Measurements from ENCODE around the gene NHSL2.

DNA sequence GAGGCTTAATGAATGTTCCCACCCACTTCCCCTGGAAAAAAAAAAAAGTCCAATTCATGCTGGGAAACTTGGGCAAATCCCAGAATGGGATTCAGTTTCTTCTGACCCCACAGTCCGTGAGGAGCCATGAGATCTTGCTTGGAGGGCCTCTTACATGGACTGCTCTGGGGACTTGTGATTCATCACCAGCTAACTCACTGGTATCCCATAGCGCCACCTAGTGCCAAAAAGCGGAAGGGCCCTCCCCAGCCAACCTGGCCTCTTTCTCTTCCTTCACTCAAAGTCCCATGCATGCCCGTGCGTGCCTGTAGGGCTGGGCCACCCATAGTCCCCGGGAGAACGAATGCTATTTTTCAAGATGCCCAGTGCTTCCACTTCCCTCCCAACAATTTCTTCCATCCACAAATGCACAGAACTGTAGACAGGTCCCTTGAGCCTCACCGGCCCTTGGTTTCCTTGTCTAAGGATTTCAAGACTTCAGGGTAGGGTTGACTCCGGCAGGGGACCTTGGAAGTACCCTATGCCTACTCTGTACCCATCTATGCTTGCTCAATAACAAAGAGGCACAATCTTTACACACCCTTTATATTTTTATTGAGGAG lies 216.0 kb downstream of the NHSL2 start:
- TF ChIP-seq POLR2A (IDR thresholded peaks at IDR 0.05) = no peak
- TF ChIP-seq, protein P1, sequence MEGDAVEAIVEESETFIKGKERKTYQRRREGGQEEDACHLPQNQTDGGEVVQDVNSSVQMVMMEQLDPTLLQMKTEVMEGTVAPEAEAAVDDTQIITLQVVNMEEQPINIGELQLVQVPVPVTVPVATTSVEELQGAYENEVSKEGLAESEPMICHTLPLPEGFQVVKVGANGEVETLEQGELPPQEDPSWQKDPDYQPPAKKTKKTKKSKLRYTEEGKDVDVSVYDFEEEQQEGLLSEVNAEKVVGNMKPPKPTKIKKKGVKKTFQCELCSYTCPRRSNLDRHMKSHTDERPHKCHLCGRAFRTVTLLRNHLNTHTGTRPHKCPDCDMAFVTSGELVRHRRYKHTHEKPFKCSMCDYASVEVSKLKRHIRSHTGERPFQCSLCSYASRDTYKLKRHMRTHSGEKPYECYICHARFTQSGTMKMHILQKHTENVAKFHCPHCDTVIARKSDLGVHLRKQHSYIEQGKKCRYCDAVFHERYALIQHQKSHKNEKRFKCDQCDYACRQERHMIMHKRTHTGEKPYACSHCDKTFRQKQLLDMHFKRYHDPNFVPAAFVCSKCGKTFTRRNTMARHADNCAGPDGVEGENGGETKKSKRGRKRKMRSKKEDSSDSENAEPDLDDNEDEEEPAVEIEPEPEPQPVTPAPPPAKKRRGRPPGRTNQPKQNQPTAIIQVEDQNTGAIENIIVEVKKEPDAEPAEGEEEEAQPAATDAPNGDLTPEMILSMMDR (IDR thresholded peaks at IDR 0.05) = peak; percentile 73 to 88 (median 83)
